ENCODE measurements around the gene HDAC5.

HDAC5 gene

DNA sequence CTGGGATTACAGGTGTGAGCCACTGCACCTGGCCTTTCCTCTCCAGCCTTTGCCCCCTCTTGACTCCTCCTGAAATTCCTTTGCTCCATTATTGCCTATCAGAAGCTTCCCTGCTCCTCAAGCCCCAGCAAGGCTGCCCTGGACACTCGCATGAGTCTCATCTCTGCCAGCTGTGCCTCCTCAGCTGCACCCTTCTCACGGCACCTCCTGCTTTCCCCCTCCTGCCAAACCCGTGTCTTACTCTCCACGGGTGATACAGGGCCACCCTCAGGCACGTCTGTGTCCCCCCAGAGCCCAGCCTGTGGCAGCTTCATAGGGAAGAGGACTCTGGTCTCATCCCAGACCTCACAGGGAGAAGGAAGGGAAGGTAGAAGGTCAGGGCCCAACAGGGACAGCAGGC lies 37.5 kb downstream of the HDAC5 start:
- H3K4me3 ChIP-seq (ENCODE audit: low read length), result no peak overlapping the region
- TF ChIP-seq, protein P1, sequence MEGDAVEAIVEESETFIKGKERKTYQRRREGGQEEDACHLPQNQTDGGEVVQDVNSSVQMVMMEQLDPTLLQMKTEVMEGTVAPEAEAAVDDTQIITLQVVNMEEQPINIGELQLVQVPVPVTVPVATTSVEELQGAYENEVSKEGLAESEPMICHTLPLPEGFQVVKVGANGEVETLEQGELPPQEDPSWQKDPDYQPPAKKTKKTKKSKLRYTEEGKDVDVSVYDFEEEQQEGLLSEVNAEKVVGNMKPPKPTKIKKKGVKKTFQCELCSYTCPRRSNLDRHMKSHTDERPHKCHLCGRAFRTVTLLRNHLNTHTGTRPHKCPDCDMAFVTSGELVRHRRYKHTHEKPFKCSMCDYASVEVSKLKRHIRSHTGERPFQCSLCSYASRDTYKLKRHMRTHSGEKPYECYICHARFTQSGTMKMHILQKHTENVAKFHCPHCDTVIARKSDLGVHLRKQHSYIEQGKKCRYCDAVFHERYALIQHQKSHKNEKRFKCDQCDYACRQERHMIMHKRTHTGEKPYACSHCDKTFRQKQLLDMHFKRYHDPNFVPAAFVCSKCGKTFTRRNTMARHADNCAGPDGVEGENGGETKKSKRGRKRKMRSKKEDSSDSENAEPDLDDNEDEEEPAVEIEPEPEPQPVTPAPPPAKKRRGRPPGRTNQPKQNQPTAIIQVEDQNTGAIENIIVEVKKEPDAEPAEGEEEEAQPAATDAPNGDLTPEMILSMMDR (IDR thresholded peaks at IDR 0.05; ENCODE audit: insufficient read depth, low read depth, low read length, missing control alignments), result no peak
- no peak for DNase-seq (ENCODE audit: low read depth)

- TF ChIP-seq, protein P1 (IDR thresholded peaks at IDR 0.05; ENCODE audit: insufficient read depth, low read depth, low read length, missing control alignments), result no peak
- H3K4me3 ChIP-seq (ENCODE audit: low read length), result no peak overlapping the region
- no peak for DNase-seq (ENCODE audit: low read depth)
These were observed 38.5 kb downstream of the HDAC5 start for GRCh38 chr17:44084921-44085320.

DNA sequence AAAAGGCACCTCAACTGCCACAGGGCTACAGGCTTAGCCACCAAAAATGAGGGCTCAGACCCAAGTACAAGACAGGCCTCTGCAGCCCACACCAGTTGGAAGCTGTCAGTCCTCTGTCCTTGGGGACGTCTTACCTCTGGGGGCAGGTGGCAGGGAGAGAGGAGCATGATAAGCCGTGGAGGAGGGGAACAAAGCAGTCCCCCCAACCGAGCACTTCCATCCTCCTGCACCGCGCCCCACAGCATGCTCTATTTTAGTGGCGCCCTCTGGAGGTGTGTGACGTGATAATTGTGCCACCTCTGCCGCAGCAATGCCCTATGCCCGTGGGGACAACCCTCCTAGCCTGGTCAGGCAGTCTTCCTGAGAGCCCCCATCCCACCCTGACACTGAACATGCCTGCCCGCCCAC lies 39.3 kb downstream of the HDAC5 start:
- TF ChIP-seq, protein P1 (IDR thresholded peaks at IDR 0.05; ENCODE audit: insufficient read depth, low read depth, low read length, missing control alignments), result peak; percentile 39
- no peak overlapping the region for H3K4me3 ChIP-seq (ENCODE audit: low read length)
- peak; percentile 27 for DNase-seq (ENCODE audit: low read depth)

DNA sequence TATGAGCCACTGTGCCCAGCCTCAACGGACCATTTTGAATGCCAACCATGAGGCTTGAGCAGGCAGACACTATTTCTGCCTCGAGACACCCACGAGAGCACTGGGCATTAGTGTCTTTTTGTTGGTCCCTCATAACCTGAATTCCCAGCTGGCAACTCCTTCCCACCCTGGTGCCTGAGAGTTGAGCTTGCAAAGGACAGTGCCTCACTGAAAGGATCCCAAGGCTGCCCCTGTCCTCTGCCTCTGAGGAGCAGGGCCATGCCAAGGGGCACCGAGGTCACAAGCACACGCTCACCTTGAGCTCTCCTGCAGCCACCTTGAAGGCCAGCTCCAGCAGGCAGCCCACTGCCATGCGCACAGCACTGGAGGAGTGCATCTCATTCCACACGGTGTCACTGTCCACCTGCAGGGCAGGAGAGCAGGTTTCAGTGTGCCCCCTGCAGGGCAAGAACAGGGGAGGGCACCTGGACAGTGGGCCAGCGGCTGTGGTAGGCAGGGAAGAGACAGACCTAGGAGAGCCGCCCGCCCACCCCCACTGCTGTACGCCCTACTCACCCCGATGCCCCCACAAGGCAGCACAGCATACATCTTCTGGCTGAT lies 40.1 kb downstream of the HDAC5 start:
- TF ChIP-seq, protein P1 (IDR thresholded peaks at IDR 0.05; ENCODE audit: insufficient read depth, low read depth, low read length, missing control alignments), result peak; percentile 32
- H3K4me3 ChIP-seq (ENCODE audit: low read length), result no peak overlapping the region
- DNase-seq (ENCODE audit: low read depth), result peak; percentile 49

DNA sequence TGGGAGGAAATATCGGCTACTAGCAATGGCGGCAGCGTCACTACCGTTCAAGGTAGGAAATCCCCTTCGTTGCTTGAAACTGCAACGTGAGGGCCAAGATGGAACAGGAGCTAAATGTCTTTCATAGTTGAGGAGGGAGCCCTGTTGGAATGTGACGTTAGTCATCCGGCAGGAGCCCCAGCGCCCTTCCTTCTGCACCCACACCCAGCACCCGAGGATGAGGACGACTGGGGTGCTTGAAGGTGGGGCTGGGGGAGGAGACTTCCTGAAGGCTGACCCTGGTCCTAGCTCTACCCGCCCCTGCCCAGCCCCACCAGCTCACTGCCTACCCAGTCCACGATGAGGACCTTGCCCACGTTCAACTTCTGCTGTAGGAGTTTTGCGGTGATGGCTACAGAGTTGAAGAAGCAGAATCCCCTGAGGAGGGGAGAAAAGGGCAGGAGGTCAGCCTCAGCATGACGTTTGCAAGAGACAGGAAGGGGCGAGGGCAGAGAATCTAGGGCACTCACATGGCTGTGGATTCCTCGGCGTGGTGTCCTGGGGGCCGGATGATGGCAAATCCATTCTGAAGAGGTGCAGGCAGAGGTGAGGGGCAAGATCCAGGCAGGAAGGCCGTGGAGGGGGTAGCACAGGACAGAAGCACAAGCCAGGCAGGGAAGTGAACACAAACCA lies 41.0 kb downstream of the HDAC5 start:
- H3K4me3 ChIP-seq (ENCODE audit: low read length), result no peak overlapping the region
- TF ChIP-seq, protein P1 (IDR thresholded peaks at IDR 0.05; ENCODE audit: insufficient read depth, low read depth, low read length, missing control alignments), result no peak
- no peak for DNase-seq (ENCODE audit: low read depth)

GRCh38 chr17:44081681-44082080 lies 41.8 kb downstream of the HDAC5 start:
- no peak overlapping the region for H3K4me3 ChIP-seq (ENCODE audit: low read length)
- TF ChIP-seq, protein P1 (IDR thresholded peaks at IDR 0.05; ENCODE audit: insufficient read depth, low read depth, low read length, missing control alignments), result no peak
- no peak for DNase-seq (ENCODE audit: low read depth)

All from epithelial cell of esophagus (primary cell).